Measurements from ENCODE around the gene MLH1. TPM values are rescaled to one million over a fixed set of nuclear protein-coding genes. Genes with fewer than 3 reads are reported as not detected.

The MLH1 gene
- total RNA-seq, 1 donor from 2014 or later, result 61.6 TPM

- no peaks in the 10 kb centered on the region for H3K9me3 ChIP-seq
- intact Hi-C loops (cut with DNase I), result no loop called here
- no peak for TF ChIP-seq POLR2A (IDR thresholded peaks at IDR 0.05)
- no peak for TF ChIP-seq POLR2AphosphoS5 (IDR thresholded peaks at IDR 0.05; ENCODE audit: insufficient read depth in 1 of 2, low read depth in 1 of 2)
- TF ChIP-seq CTCF (IDR thresholded peaks at IDR 0.05), result no peak
- no peaks in the 10 kb centered on the region for H3K4me1 ChIP-seq
- peaks cover 0 to 73% of the 10 kb centered on the region in 2 donors for H3K36me3 ChIP-seq
- no peak for DNase-seq (ENCODE audit: extremely low spot score in 2 of 2)
- no peak overlapping the region for H3K4me3 ChIP-seq
- H3K27me3 ChIP-seq, result no peaks in the 10 kb centered on the region
- no peak overlapping the region for H3K27ac ChIP-seq
Measured at GRCh38 chr3:37015642-37016041, 22.3 kb downstream of the MLH1 start.

DNA sequence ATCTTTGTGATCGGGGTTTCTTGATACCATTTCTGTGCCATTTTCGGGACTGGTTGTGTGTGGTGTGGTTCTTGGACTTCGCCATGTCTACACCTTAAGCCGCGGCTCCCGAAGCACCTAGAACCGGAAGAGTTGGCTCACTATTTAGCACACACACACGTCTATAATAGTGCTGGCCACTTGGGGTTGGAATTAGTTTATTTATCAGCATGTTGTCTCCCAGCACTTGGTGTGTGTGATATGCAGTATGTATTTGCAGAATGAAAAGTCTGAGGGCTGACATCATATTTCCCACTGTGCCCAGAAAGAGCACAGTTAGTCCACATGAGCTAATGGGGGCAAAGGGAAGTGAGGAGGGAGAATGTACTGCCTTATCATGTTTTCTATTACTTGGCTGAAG, 23.6 kb downstream of the MLH1 start:
- H3K36me3 ChIP-seq, result peaks cover 0 to 71% of the 10 kb centered on the region in 2 donors
- no peaks in the 10 kb centered on the region for H3K9me3 ChIP-seq
- TF ChIP-seq CTCF (IDR thresholded peaks at IDR 0.05) (no peak), POLR2AphosphoS5 (IDR thresholded peaks at IDR 0.05; ENCODE audit: insufficient read depth in 1 of 2, low read depth in 1 of 2) (no peak), POLR2A (IDR thresholded peaks at IDR 0.05) (no peak)
- H3K4me3 ChIP-seq, result no peak overlapping the region
- H3K27ac ChIP-seq, result no peak overlapping the region
- no peak for DNase-seq (ENCODE audit: extremely low spot score in 2 of 2)
- H3K4me1 ChIP-seq, result no peaks in the 10 kb centered on the region
- no peaks in the 10 kb centered on the region for H3K27me3 ChIP-seq
- intact Hi-C loops (cut with DNase I), result no loop called here

DNA sequence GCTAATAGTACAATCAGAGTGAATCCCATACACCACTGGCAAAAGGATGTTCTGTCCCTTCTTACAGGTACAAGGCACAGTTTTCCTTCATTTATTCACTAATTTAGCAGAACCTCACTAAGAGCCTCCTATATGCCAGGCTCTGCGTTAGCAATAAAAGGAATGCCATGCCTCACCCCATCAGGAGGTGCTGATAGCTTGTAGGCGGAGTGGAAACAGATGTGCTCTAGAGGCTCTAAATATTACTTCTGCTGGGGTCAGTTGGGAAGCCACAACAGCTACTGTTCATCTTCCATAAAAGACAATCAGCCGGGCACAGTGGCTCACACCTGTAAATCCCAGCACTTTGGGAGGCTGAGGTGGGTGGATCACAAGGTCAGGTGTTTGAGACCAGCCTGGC, 24.4 kb downstream of the MLH1 start:
- intact Hi-C loops (cut with DNase I), result no loop called here
- no peaks in the 10 kb centered on the region for H3K27me3 ChIP-seq
- peaks cover 0 to 66% of the 10 kb centered on the region in 2 donors for H3K36me3 ChIP-seq
- H3K4me1 ChIP-seq, result no peaks in the 10 kb centered on the region
- H3K9me3 ChIP-seq, result no peaks in the 10 kb centered on the region
- no peak for TF ChIP-seq CTCF (IDR thresholded peaks at IDR 0.05)
- no peak for DNase-seq (ENCODE audit: extremely low spot score in 2 of 2)
- no peak overlapping the region for H3K4me3 ChIP-seq
- no peak overlapping the region for H3K27ac ChIP-seq

DNA sequence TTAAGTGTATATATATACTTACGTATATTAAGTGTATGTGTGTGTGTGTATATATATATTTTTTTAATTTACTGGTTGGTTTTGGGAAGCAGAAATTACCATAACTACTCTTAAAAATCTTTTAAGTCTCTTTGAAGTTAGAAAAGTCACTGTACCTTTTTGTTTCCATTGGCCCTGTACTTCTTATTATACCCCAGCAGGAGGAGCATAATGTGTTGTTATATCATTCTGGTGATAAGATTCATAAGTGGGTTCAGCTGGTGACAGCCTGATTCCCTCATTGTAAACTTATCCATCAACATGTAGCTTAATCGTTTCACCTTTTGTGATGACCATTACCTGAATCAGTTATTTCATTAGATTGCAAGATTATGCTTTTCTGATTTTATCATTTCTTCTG, 30.8 kb downstream of the MLH1 start:
- Histone ChIP-seq H3K36me3 (peaks cover 0 to 68% of the 10 kb centered on the region in 2 donors), H3K4me1 (no peaks in the 10 kb centered on the region), H3K27ac (no peak overlapping the region), H3K4me3 (no peak overlapping the region), H3K27me3 (no peaks in the 10 kb centered on the region), H3K9me3 (no peaks in the 10 kb centered on the region)
- intact Hi-C loops (cut with DNase I), result loop anchor here (10.0 kb wide), 1 partner anchor 191 kb away; no protein-coding TSS in a partner anchor
- TF ChIP-seq POLR2AphosphoS5 (IDR thresholded peaks at IDR 0.05; ENCODE audit: insufficient read depth in 1 of 2, low read depth in 1 of 2), result no peak
- peak in 2 of 3 experiments; percentile 13 to 38 for TF ChIP-seq CTCF (IDR thresholded peaks at IDR 0.05)
- no peak for DNase-seq (ENCODE audit: extremely low spot score in 2 of 2)

GRCh38 chr3:37024820-37025405, 31.6 kb downstream of the MLH1 start:
- intact Hi-C loops (cut with DNase I), result loop anchor here (10.0 kb wide), 1 partner anchor 190 kb away; no protein-coding TSS in a partner anchor
- Histone ChIP-seq H3K9me3 (no peaks in the 10 kb centered on the region), H3K27me3 (no peaks in the 10 kb centered on the region), H3K4me1 (peaks cover 4% of the 10 kb centered on the region), H3K27ac (no peak overlapping the region), H3K36me3 (peaks cover 0 to 62% of the 10 kb centered on the region in 2 donors), H3K4me3 (no peak overlapping the region)
- TF ChIP-seq POLR2A (IDR thresholded peaks at IDR 0.05) (no peak), CTCF (IDR thresholded peaks at IDR 0.05) (no peak), POLR2AphosphoS5 (IDR thresholded peaks at IDR 0.05; ENCODE audit: insufficient read depth in 1 of 2, low read depth in 1 of 2) (no peak)
- no peak for DNase-seq (ENCODE audit: extremely low spot score in 2 of 2)
